HepG2 (cell line): ENCODE results near the gene SOCS1. TPM values are rescaled to one million over a fixed set of nuclear protein-coding genes. Genes with fewer than 3 reads are reported as not detected.

ENCODE experiments used
- ELF3 ChIP-seq: IDR thresholded peaks from 2 replicates; pipeline ENCODE4 v1.6.1; 2016; ENCODE audit warnings: missing genetic modification reagents, missing compliant biosample characterization
- ELF4 ChIP-seq: sonication (generic); formaldehyde crosslinking; IDR thresholded peaks from 2 replicates; pipeline ENCODE4 v1.5.0; 2020; ENCODE audit warnings: missing genetic modification reagents, mild to moderate bottlenecking, moderate library complexity, borderline replicate concordance
- ERF ChIP-seq: IDR thresholded peaks from 2 replicates; pipeline ENCODE4 v1.6.1; 2018; ENCODE audit warnings: missing biosample characterization, missing genetic modification reagents
- FOXM1 ChIP-seq: sonication (generic); formaldehyde crosslinking; IDR thresholded peaks from 2 replicates; pipeline ENCODE4 v1.5.0; 2020; ENCODE audit warnings: missing genetic modification reagents
- LCORL ChIP-seq, 2 experiments: fragments of 450-650 bp in 1 of 2; sonication (generic) in 1 of 2; formaldehyde crosslinking in 1 of 2; IDR thresholded peaks; 2 replicates each; pipeline versions ENCODE4 v1.5.0 to v1.6.1; 2017 to 2020; ENCODE audit warnings: antibody characterized with exemption in 1 of 2, missing genetic modification reagents in 1 of 2
- MEIS1 ChIP-seq: sonication (generic); formaldehyde crosslinking; IDR thresholded peaks from 2 replicates; pipeline ENCODE4 v1.9.0; 2021; ENCODE audit warnings: mild to moderate bottlenecking, missing genetic modification reagents, moderate library complexity, borderline replicate concordance
- MIER3 ChIP-seq: IDR thresholded peaks from 2 replicates; pipeline ENCODE4 v1.6.1; 2016; ENCODE audit warnings: missing compliant biosample characterization, borderline replicate concordance
- NBN ChIP-seq: fragments of 450-650 bp; conservative IDR thresholded peaks from 2 replicates; pipeline ENCODE4 v1.6.1; 2017
- PHF5A ChIP-seq: IDR thresholded peaks from one replicate; pipeline ENCODE4 v1.6.1; 2018; ENCODE audit warnings: low read depth, missing genetic modification reagents; ENCODE audit not compliant: unreplicated experiment
- POGZ ChIP-seq: sonication (generic); formaldehyde crosslinking; IDR thresholded peaks from 2 replicates; pipeline ENCODE4 v1.4.0; 2020; ENCODE audit warnings: mild to moderate bottlenecking, missing genetic modification reagents
- RARG ChIP-seq: sonication (generic); formaldehyde crosslinking; IDR thresholded peaks from 2 replicates; pipeline ENCODE4 v1.4.0; 2020; ENCODE audit warnings: low read depth, mild to moderate bottlenecking, missing genetic modification reagents
- RELA ChIP-seq: sonication (generic); formaldehyde crosslinking; IDR thresholded peaks from 2 replicates; pipeline ENCODE4 v1.4.0; 2020; ENCODE audit warnings: missing genetic modification reagents
- SALL1 ChIP-seq: sonication (generic); formaldehyde crosslinking; IDR thresholded peaks from 2 replicates; pipeline ENCODE4 v1.8.0; 2022; ENCODE audit warnings: mild to moderate bottlenecking, missing genetic modification reagents
- SALL2 ChIP-seq: sonication (generic); formaldehyde crosslinking; IDR thresholded peaks from 2 replicates; pipeline ENCODE4 v1.8.1; 2023; ENCODE audit warnings: mild to moderate bottlenecking, missing genetic modification reagents, inconsistent platforms
- SATB2 ChIP-seq: sonication (generic); formaldehyde crosslinking; IDR thresholded peaks from 2 replicates; pipeline ENCODE4 v1.5.0; 2020; ENCODE audit warnings: missing genetic modification reagents
- SRSF4 ChIP-seq: fragments of 200-400 bp; formaldehyde crosslinking; IDR thresholded peaks from one replicate; pipeline ENCODE4 v1.6.1; 2018; ENCODE audit warnings: mild to moderate bottlenecking, low read depth, low read length, moderate library complexity; ENCODE audit not compliant: poor library complexity, severe bottlenecking
- TBX3 ChIP-seq: fragments of 450-650 bp; IDR thresholded peaks from 2 replicates; pipeline ENCODE4 v1.6.1; 2017; ENCODE audit warnings: antibody characterized with exemption, mild to moderate bottlenecking, inconsistent platforms, borderline replicate concordance
- ZBTB3 ChIP-seq: sonication (generic); formaldehyde crosslinking; IDR thresholded peaks from 2 replicates; pipeline ENCODE4 v1.4.0; 2020; ENCODE audit warnings: low read depth, mild to moderate bottlenecking, moderate library complexity, missing genetic modification reagents, borderline replicate concordance
- ZFP1 ChIP-seq: IDR thresholded peaks from 2 replicates; pipeline ENCODE4 v1.6.1; 2016
- ZMYM2 ChIP-seq: sonication (generic); formaldehyde crosslinking; IDR thresholded peaks from 2 replicates; pipeline ENCODE4 v1.8.0; 2022; ENCODE audit warnings: mild to moderate bottlenecking, missing genetic modification reagents
- ZNF136 ChIP-seq: sonication (generic); formaldehyde crosslinking; IDR thresholded peaks from 2 replicates; pipeline ENCODE4 v1.8.1; 2022; ENCODE audit warnings: low read depth, mild to moderate bottlenecking, moderate library complexity, missing genetic modification reagents
- ZNF33B ChIP-seq: sonication (generic); formaldehyde crosslinking; IDR thresholded peaks from 2 replicates; pipeline ENCODE4 v1.5.1; 2020; ENCODE audit warnings: mild to moderate bottlenecking, missing genetic modification reagents
- ZNF451 ChIP-seq: sonication (generic); formaldehyde crosslinking; IDR thresholded peaks from 2 replicates; pipeline ENCODE4 v1.5.0; 2020; ENCODE audit warnings: mild to moderate bottlenecking, missing genetic modification reagents
- ZNF569 ChIP-seq: sonication (generic); formaldehyde crosslinking; IDR thresholded peaks from 2 replicates; pipeline ENCODE4 v1.5.0; 2020; ENCODE audit warnings: mild to moderate bottlenecking, missing genetic modification reagents, moderate library complexity, borderline replicate concordance
- polyA plus RNA-seq, 8 experiments: library from polyadenylated mRNA; depleted of rRNA in 3 of 8; stranded (reverse) in 7 of 8; unstranded in 1 of 8; fragments of >200 nt; fragmentation: Illumina TruSeq in 4 of 8; extraction: Trizol in 4 of 8; gene quantifications; 2 replicates each; pipeline versions ENCODE4 v1.2.1 to v1.2.3, GENCODE V29; 2011 to 2016; ENCODE audit warnings: low read depth in 4 of 8, missing spikeins in 1 of 8, mixed read lengths in 1 of 8; ENCODE audit not compliant: insufficient read depth in 1 of 8
- total RNA-seq, 5 experiments: library from RNA; depleted of rRNA; stranded (reverse); fragments of >200 nt; fragmentation: Illumina TruSeq; extraction: Trizol; gene quantifications; 2 replicates each; pipeline ENCODE4 v1.2.3, GENCODE V29; 2016; ENCODE audit warnings: low read depth in 1 of 5
- TF ChIP-seq, protein P1 (sequence below): sonication (generic); formaldehyde crosslinking; IDR thresholded peaks from 2 replicates; pipeline ENCODE4 v1.4.0; 2020; ENCODE audit warnings: mild to moderate bottlenecking, low read depth, missing genetic modification reagents
- TF ChIP-seq, protein P2 (sequence below): IDR thresholded peaks from 2 replicates; pipeline ENCODE4 v1.6.1; 2016; ENCODE audit warnings: low read depth
- TF ChIP-seq, protein P3 (sequence below): sonication (generic); formaldehyde crosslinking; conservative IDR thresholded peaks from 2 replicates; pipeline ENCODE4 v1.8.0; 2022; ENCODE audit warnings: mild to moderate bottlenecking, moderate library complexity, missing genetic modification reagents

Gene SOCS1
- total and polyA plus RNA-seq, 2 of the 13 experiments (the other 11 are each of a cell fraction or from before 2014, with no cell fraction given), result 5.3 to 6.3 TPM

DNA sequence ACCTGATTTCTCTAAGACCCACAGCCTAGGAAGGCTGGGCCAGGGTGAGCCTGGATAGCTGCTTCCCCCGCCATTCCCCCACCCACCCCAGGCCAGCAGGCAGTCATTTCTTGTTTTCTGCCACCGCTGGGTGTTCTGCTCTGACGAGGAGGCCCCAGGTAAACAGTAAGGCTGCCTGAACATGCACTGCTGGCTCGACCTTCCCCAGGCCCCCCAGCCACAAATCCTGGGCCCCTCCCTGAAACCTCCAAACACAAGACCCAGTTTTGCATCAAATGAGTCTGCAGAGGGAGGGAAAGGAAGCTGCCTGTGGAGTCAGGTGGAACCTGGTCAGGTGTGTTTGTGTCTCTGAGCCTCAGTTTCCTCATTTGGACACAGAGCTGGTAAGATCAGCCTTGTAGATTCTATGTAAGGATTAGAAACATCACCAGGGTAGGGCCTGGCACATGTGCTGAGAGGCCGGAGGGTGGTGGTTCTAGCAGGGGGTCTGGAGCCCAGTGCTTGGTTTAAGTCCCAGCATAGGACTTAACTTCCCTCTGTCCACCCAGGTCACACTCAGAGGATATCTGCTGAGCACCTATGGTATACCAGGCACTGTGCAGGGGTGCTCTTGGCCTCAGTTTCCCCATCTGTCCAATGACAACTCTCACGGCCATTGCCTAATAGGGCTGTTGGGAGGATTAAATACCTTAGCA is 44.0 kb upstream of the SOCS1 start (continued):
- TF ChIP-seq SALL1 (peak; percentile 62), FOXM1 (CRISPR knock-in tag) (no peak), SRSF4 (no peak), TBX3 (no peak), RELA (CRISPR knock-in tag) (no peak), MIER3 (0 out of 2 replicates have a peak, but pooled peaks have one; percentile 40), LCORL (IDR thresholded peaks at IDR 0.05) (no peak), LCORL (CRISPR knock-in tag; IDR thresholded peaks at IDR 0.05) (0 out of 2 replicates have a peak, but pooled peaks have one; percentile 28), ZNF451 (CRISPR knock-in tag) (no peak), ELF4 (no peak), RARG (CRISPR knock-in tag) (no peak), ZFP1 (CRISPR knock-in tag) (no peak), ERF (CRISPR knock-in tag) (no peak), ZBTB3 (CRISPR knock-in tag) (no peak), POGZ (CRISPR knock-in tag) (no peak), ZMYM2 (no peak), ZNF33B (CRISPR knock-in tag) (peak; percentile 64; the same call in 1 of the 2 replicates), ZNF136 (CRISPR knock-in tag) (0 out of 2 replicates have a peak, but pooled peaks have one; percentile 69), MEIS1 (CRISPR knock-in tag) (no peak), NBN (no peak), ELF3 (CRISPR knock-in tag) (no peak), PHF5A (CRISPR knock-in tag) (no peak), SALL2 (no peak), SATB2 (no peak), ZNF569 (CRISPR knock-in tag) (no peak)
- TF ChIP-seq, protein P1, sequence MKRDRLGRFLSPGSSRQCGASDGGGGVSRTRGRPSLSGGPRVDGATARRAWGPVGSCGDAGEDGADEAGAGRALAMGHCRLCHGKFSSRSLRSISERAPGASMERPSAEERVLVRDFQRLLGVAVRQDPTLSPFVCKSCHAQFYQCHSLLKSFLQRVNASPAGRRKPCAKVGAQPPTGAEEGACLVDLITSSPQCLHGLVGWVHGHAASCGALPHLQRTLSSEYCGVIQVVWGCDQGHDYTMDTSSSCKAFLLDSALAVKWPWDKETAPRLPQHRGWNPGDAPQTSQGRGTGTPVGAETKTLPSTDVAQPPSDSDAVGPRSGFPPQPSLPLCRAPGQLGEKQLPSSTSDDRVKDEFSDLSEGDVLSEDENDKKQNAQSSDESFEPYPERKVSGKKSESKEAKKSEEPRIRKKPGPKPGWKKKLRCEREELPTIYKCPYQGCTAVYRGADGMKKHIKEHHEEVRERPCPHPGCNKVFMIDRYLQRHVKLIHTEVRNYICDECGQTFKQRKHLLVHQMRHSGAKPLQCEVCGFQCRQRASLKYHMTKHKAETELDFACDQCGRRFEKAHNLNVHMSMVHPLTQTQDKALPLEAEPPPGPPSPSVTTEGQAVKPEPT (CRISPR knock-in tag), result no peak
- TF ChIP-seq, protein P2, sequence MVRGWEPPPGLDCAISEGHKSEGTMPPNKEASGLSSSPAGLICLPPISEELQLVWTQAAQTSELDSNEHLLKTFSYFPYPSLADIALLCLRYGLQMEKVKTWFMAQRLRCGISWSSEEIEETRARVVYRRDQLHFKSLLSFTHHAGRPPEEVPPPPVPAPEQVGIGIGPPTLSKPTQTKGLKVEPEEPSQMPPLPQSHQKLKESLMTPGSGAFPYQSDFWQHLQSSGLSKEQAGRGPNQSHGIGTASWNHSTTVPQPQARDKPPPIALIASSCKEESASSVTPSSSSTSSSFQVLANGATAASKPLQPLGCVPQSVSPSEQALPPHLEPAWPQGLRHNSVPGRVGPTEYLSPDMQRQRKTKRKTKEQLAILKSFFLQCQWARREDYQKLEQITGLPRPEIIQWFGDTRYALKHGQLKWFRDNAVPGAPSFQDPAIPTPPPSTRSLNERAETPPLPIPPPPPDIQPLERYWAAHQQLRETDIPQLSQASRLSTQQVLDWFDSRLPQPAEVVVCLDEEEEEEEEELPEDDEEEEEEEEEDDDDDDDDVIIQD, result no peak
- TF ChIP-seq, protein P3, sequence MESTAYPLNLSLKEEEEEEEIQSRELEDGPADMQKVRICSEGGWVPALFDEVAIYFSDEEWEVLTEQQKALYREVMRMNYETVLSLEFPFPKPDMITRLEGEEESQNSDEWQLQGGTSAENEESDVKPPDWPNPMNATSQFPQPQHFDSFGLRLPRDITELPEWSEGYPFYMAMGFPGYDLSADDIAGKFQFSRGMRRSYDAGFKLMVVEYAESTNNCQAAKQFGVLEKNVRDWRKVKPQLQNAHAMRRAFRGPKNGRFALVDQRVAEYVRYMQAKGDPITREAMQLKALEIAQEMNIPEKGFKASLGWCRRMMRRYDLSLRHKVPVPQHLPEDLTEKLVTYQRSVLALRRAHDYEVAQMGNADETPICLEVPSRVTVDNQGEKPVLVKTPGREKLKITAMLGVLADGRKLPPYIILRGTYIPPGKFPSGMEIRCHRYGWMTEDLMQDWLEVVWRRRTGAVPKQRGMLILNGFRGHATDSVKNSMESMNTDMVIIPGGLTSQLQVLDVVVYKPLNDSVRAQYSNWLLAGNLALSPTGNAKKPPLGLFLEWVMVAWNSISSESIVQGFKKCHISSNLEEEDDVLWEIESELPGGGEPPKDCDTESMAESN (CRISPR knock-in tag), result no peak
